Left cardiac atrium (tissue), 4 donors: ENCODE results near the gene PRPF4. TPM values are rescaled to one million over a fixed set of nuclear protein-coding genes. Genes with fewer than 3 reads are reported as not detected.
"Not testable (repeated sequence)": the region's sequence is repeated elsewhere in the genome, so short reads cannot be mapped to it uniquely, and the experiment has no call there.

Source experiments
- ATAC-seq, 2 donors: fragments of 200-7000 bp; cut with Tn5 transposase; one replicate each; pipeline ENCODE4 v1.9.1; 2020; ENCODE audit warnings: mild to moderate bottlenecking in 2 of 2, moderate library complexity in 2 of 2
- DNase-seq: peaks from one replicate; pipeline ENCODE4 v3.0.0-alpha.2; 2020
- intact Hi-C, 2 donors: fragments of 100-400 bp; cut with DNase I; formaldehyde crosslinking; loops; one replicate each; pipeline versions ENCODE4 v1.14.1 to v1.15.1; 2022 to 2023
- total RNA-seq, 2 donors: library from RNA; stranded (reverse); fragmentation: NEBNext Ultra II Directional; extraction: Animal tissue kit (Norgen Biotek cat#: 25700); gene quantifications; one replicate each; pipeline ENCODE4 v1.2.1, GENCODE V29; 2021
- donor health status: DM: no; HTN: yes; CAD: no.
- donor health status: DM: no; HTN: yes; CAD: no; lungs with severe emphysema.
- donor health status: DM: yes; HTN: yes; CAD: no.
- donor health status: Dilated cardiomyopathy.

Gene PRPF4
- total RNA-seq, 2 donors from 2014 or later: 9.9 to 14.3 TPM

- ATAC-seq (no peak), DNase-seq (no peak)
- intact Hi-C loops: no loop called here
Measured at GRCh38 chr9:113261917-113262671, 13.4 kb upstream of the PRPF4 start.

GRCh38 chr9:113266174-113266573 lies 9.3 kb upstream of the PRPF4 start:
- ATAC-seq (no peak), DNase-seq (no peak)
- intact Hi-C loops: no loop called here

GRCh38 chr9:113267911-113268566 lies 7.4 kb upstream of the PRPF4 start:
- intact Hi-C loops: no loop called here
- DNase-seq: no peak
- no peak for ATAC-seq

GRCh38 chr9:113269355-113269754 lies 6.1 kb upstream of the PRPF4 start:
- no peak for DNase-seq
- no peak for ATAC-seq
- intact Hi-C loops: no loop called here

- DNase-seq (no peak), ATAC-seq (no peak)
- intact Hi-C loops: loop anchor here in 1 of 2 donors (10.0 kb wide), 2 partner anchors 135 to 385 kb away; partner anchors contain the start of gene ALAD
Measured at GRCh38 chr9:113269871-113270270, 5.6 kb upstream of the PRPF4 start.

GRCh38 chr9:113274474-113275156 lies 843 bp upstream of the PRPF4 start:
- intact Hi-C loops: loop anchor here in 1 of 2 donors (10.0 kb wide), 2 partner anchors 130 to 380 kb away; partner anchors contain the start of gene ALAD
- DNase-seq (no peak), ATAC-seq (peak; percentile 25 to 42)

- DNase-seq (no peak), ATAC-seq (no peak)
- intact Hi-C loops: loop anchor here in 1 of 2 donors (10.0 kb wide), 2 partner anchors 126 to 376 kb away; partner anchors contain the start of gene ALAD
Measured at GRCh38 chr9:113278840-113279239, 3.4 kb downstream of the PRPF4 start.

- intact Hi-C loops: no loop called here
- ATAC-seq (no peak), DNase-seq (no peak)
Measured at GRCh38 chr9:113281356-113281755, 5.9 kb downstream of the PRPF4 start.

- ATAC-seq (peak in 1 of 2 donors; percentile 22), DNase-seq (no peak)
- intact Hi-C loops: no loop called here
Measured at GRCh38 chr9:113289091-113289490, 13.6 kb downstream of the PRPF4 start.

- DNase-seq: no peak
- no peak for ATAC-seq
- intact Hi-C loops: no loop called here
Measured at GRCh38 chr9:113290052-113290607, 14.7 kb downstream of the PRPF4 start.

GRCh38 chr9:113293285-113293878 lies 17.9 kb downstream of the PRPF4 start:
- ATAC-seq (no peak), DNase-seq (no peak)
- intact Hi-C loops: no loop called here

- ATAC-seq, intact Hi-C loops, DNase-seq: not testable (repeated sequence)
Measured at GRCh38 chr9:113296247-113296646, 20.8 kb downstream of the PRPF4 start.

- no peak for DNase-seq
- ATAC-seq: no peak
- intact Hi-C loops: no loop called here
Measured at GRCh38 chr9:113296796-113297558, 21.5 kb downstream of the PRPF4 start.

- no peak for DNase-seq
- intact Hi-C loops: no loop called here
Measured at GRCh38 chr9:113298311-113298710, 22.9 kb downstream of the PRPF4 start.

GRCh38 chr9:113298924-113299770 lies 23.7 kb downstream of the PRPF4 start:
- DNase-seq: no peak
- intact Hi-C loops: no loop called here
- no peak for ATAC-seq

More at GRCh38 chr9:113298311-113298710, 22.9 kb downstream of the PRPF4 start:
- ATAC-seq: no peak

GRCh38 chr9:113299800-113300292 lies 24.4 kb downstream of the PRPF4 start:
- peak; percentile 8 to 29 for ATAC-seq
- DNase-seq: no peak
- intact Hi-C loops: no loop called here

- ATAC-seq: no peak
- DNase-seq: no peak
- intact Hi-C loops: no loop called here
Measured at GRCh38 chr9:113301548-113301947, 26.1 kb downstream of the PRPF4 start.
